Activated CD8-positive, alpha-beta T cell treated with anti-CD3 and anti-CD28 coated beads, Interleukin-2, amount 10 ng/mL, durations not matched to agents 7 days and 5 days (primary cell): Measurements from ENCODE around the gene MTMR2. TPM values are rescaled to one million over a fixed set of nuclear protein-coding genes. Genes with fewer than 3 reads are reported as not detected.
A peak's percentile ranks its signal among the peaks of the same experiment; 100 is the strongest.

ENCODE experiments used
- ATAC-seq: fragments of 150-1000 bp; cut with Tn5 transposase; one replicate; pipeline ENCODE4 v1.10.0; 2021; ENCODE audit warnings: moderate library complexity
- CTCF ChIA-PET: fragments of 350-600 bp; sonication (Branson Sonifier 250); formaldehyde crosslinking; loops from one replicate; lab custom pipeline; 2021; ENCODE audit warnings: antibody characterized with exemption; lab: Charles Lee
- POLR2A ChIA-PET: fragments of 350-600 bp; sonication (Branson Sonifier 250); formaldehyde crosslinking; loops from one replicate; lab custom pipeline; 2021; ENCODE audit warnings: antibody characterized with exemption; lab: Charles Lee
- DNase-seq: peaks from one replicate; pipeline ENCODE4 v3.0.0-alpha.2; 2020
- H3K27ac Mint-ChIP-seq: one replicate; pipeline ENCODE4 v1.8.0; 2021; ENCODE audit warnings: mild to moderate bottlenecking, mixed read lengths
- H3K27me3 Mint-ChIP-seq: one replicate; pipeline ENCODE4 v1.8.0; 2021; ENCODE audit warnings: low read depth, mixed read lengths
- H3K36me3 Mint-ChIP-seq: one replicate; pipeline ENCODE4 v1.8.0; 2021; ENCODE audit warnings: low read depth, mixed read lengths
- H3K4me1 Mint-ChIP-seq: one replicate; pipeline ENCODE4 v1.8.0; 2021; ENCODE audit warnings: low read depth, mixed read lengths
- H3K4me3 Mint-ChIP-seq: one replicate; pipeline ENCODE4 v1.8.0; 2021; ENCODE audit warnings: mild to moderate bottlenecking, mixed read lengths
- H3K9me3 Mint-ChIP-seq: one replicate; pipeline ENCODE4 v1.8.0; 2022; ENCODE audit warnings: mixed read lengths; ENCODE audit not compliant: insufficient read depth
- total RNA-seq, 2 experiments: library from RNA; stranded (reverse); gene quantifications; one replicate each; pipeline ENCODE4 v1.2.3, GENCODE V29; 2021

Gene MTMR2
- total RNA-seq, 2 experiments from 2014 or later, result 27.9 to 29.5 TPM

GRCh38 chr11:95805869-95806268 is 118.0 kb downstream of the MTMR2 start:
- ChIA-PET CTCF (no interaction called here), POLR2A (interaction anchor here (0.7 kb wide), 1 partner anchor 15 kb away, joined by 3 read pairs; the partner anchor contains the start of gene CEP57)
- Mint-ChIP-seq H3K36me3 (peaks cover 68% of the 10 kb centered on the region), H3K4me1 (no peaks in the 10 kb centered on the region), H3K27ac (no peak overlapping the region), H3K27me3 (no peaks in the 10 kb centered on the region), H3K4me3 (no peak overlapping the region), H3K9me3 (no peaks in the 10 kb centered on the region)
- DNase-seq (no peak), ATAC-seq (no peak)

- H3K27me3 Mint-ChIP-seq, result no peaks in the 10 kb centered on the region
- CTCF ChIA-PET, result interaction anchor here (1.0 to 2.6 kb wide), 2 partner anchors 10 to 13 kb away, joined by 3 to 13 read pairs; partner anchors contain the start of genes CEP57 and FAM76B
- H3K27ac Mint-ChIP-seq, result no peak overlapping the region
- DNase-seq (no peak), ATAC-seq (no peak)
- peaks cover 68% of the 10 kb centered on the region for H3K36me3 Mint-ChIP-seq
- H3K4me1 Mint-ChIP-seq, result no peaks in the 10 kb centered on the region
- H3K9me3 Mint-ChIP-seq, result no peaks in the 10 kb centered on the region
- no peak overlapping the region for H3K4me3 Mint-ChIP-seq
- POLR2A ChIA-PET, result no interaction called here
Measured at GRCh38 chr11:95803973-95804372, 119.9 kb downstream of the MTMR2 start.

- no peak overlapping the region for H3K4me3 Mint-ChIP-seq
- ChIA-PET CTCF (interaction anchor here (2.6 kb wide), 1 partner anchor 12 kb away, joined by 13 read pairs; the partner anchor contains the start of genes CEP57 and FAM76B), POLR2A (interaction anchor here (0.7 kb wide), 1 partner anchor 12 kb away, joined by 3 read pairs; the partner anchor contains the start of gene CEP57)
- H3K27me3 Mint-ChIP-seq, result no peaks in the 10 kb centered on the region
- no peaks in the 10 kb centered on the region for H3K9me3 Mint-ChIP-seq
- H3K36me3 Mint-ChIP-seq, result peaks cover 60% of the 10 kb centered on the region
- ATAC-seq (no peak), DNase-seq (no peak)
- peaks cover 3% of the 10 kb centered on the region for H3K4me1 Mint-ChIP-seq
- H3K27ac Mint-ChIP-seq, result no peak overlapping the region
Measured at GRCh38 chr11:95802806-95803205, 121.1 kb downstream of the MTMR2 start.

- Mint-ChIP-seq H3K36me3 (peaks cover 44% of the 10 kb centered on the region), H3K9me3 (no peaks in the 10 kb centered on the region), H3K27me3 (no peaks in the 10 kb centered on the region), H3K4me1 (peaks cover 10% of the 10 kb centered on the region), H3K4me3 (no peak overlapping the region), H3K27ac (no peak overlapping the region)
- ATAC-seq (no peak), DNase-seq (no peak)
- ChIA-PET CTCF (interaction anchor here (0.8 to 1.1 kb wide), 2 partner anchors 10 to 542 kb away, joined by 3 read pairs; partner anchors contain the start of genes CEP57 and MAML2), POLR2A (interaction anchor here (3.0 kb wide), 1 partner anchor 10 kb away, joined by 17 read pairs; the partner anchor contains the start of genes CEP57 and FAM76B)
Measured at GRCh38 chr11:95800438-95800837, 123.5 kb downstream of the MTMR2 start.

GRCh38 chr11:95799546-95799945 is 124.4 kb downstream of the MTMR2 start:
- peaks cover 42% of the 10 kb centered on the region for H3K36me3 Mint-ChIP-seq
- ChIA-PET POLR2A (interaction anchor here (3.0 kb wide), 1 partner anchor 9 kb away, joined by 17 read pairs; the partner anchor contains the start of genes CEP57 and FAM76B), CTCF (interaction anchor here (0.8 to 1.1 kb wide), 3 partner anchors 8 to 543 kb away, joined by 3 to 4 read pairs (median 3); partner anchors contain the start of genes CEP57 and MAML2)
- peaks cover 10% of the 10 kb centered on the region for H3K4me1 Mint-ChIP-seq
- no peaks in the 10 kb centered on the region for H3K27me3 Mint-ChIP-seq
- H3K4me3 Mint-ChIP-seq, result no peak overlapping the region
- no peak for DNase-seq
- ATAC-seq, result no peak
- H3K9me3 Mint-ChIP-seq, result no peaks in the 10 kb centered on the region
- H3K27ac Mint-ChIP-seq, result no peak overlapping the region

GRCh38 chr11:95796501-95796900 is 127.4 kb downstream of the MTMR2 start:
- ATAC-seq (no peak), DNase-seq (no peak)
- ChIA-PET CTCF (interaction anchor here (1.7 to 2.8 kb wide), 2 partner anchors 40 to 598 kb away, joined by 3 to 10 read pairs; no protein-coding TSS in a partner anchor), POLR2A (no interaction called here)
- Mint-ChIP-seq H3K9me3 (no peaks in the 10 kb centered on the region), H3K4me1 (peaks cover 36% of the 10 kb centered on the region), H3K4me3 (no peak overlapping the region), H3K27me3 (no peaks in the 10 kb centered on the region), H3K27ac (no peak overlapping the region), H3K36me3 (peaks cover 43% of the 10 kb centered on the region)

- ATAC-seq (no peak), DNase-seq (no peak)
- H3K4me3 Mint-ChIP-seq, result no peak overlapping the region
- CTCF ChIA-PET, result interaction anchor here (1.7 to 2.8 kb wide), 2 partner anchors 40 to 598 kb away, joined by 3 to 10 read pairs; no protein-coding TSS in a partner anchor
- H3K27me3 Mint-ChIP-seq, result no peaks in the 10 kb centered on the region
- H3K9me3 Mint-ChIP-seq, result no peaks in the 10 kb centered on the region
- no peak overlapping the region for H3K27ac Mint-ChIP-seq
- peaks cover 37% of the 10 kb centered on the region for H3K4me1 Mint-ChIP-seq
- POLR2A ChIA-PET, result no interaction called here
- H3K36me3 Mint-ChIP-seq, result peaks cover 42% of the 10 kb centered on the region
Measured at GRCh38 chr11:95795627-95796295, 128.1 kb downstream of the MTMR2 start.

GRCh38 chr11:95794086-95794485 is 129.8 kb downstream of the MTMR2 start:
- no peaks in the 10 kb centered on the region for H3K9me3 Mint-ChIP-seq
- H3K27ac Mint-ChIP-seq, result no peak overlapping the region
- POLR2A ChIA-PET, result no interaction called here
- H3K4me1 Mint-ChIP-seq, result peaks cover 37% of the 10 kb centered on the region
- H3K27me3 Mint-ChIP-seq, result no peaks in the 10 kb centered on the region
- CTCF ChIA-PET, result no interaction called here
- peaks cover 32% of the 10 kb centered on the region for H3K36me3 Mint-ChIP-seq
- no peak for ATAC-seq
- no peak overlapping the region for H3K4me3 Mint-ChIP-seq
- no peak for DNase-seq

- peaks cover 38% of the 10 kb centered on the region for H3K4me1 Mint-ChIP-seq
- CTCF ChIA-PET, result interaction anchor here (0.7 to 2.1 kb wide), 3 partner anchors 545 to 601 kb away, joined by 3 to 5 read pairs (median 3); partner anchors contain the start of genes CCDC82 and JRKL
- peak overlapping the region; percentile 37 for H3K4me3 Mint-ChIP-seq
- H3K27me3 Mint-ChIP-seq, result no peaks in the 10 kb centered on the region
- H3K27ac Mint-ChIP-seq, result no peak overlapping the region
- ATAC-seq (no peak), DNase-seq (no peak)
- POLR2A ChIA-PET, result interaction anchor here (0.6 to 5.0 kb wide), 2 partner anchors 549 to 563 kb away, joined by 3 to 29 read pairs; partner anchors contain the start of gene MAML2
- peaks cover 39% of the 10 kb centered on the region for H3K36me3 Mint-ChIP-seq
- H3K9me3 Mint-ChIP-seq, result no peaks in the 10 kb centered on the region
Measured at GRCh38 chr11:95793116-95793515, 130.8 kb downstream of the MTMR2 start.

- H3K4me3 Mint-ChIP-seq, result peak overlapping the region; percentile 37
- no peaks in the 10 kb centered on the region for H3K9me3 Mint-ChIP-seq
- peaks cover 43% of the 10 kb centered on the region for H3K36me3 Mint-ChIP-seq
- ATAC-seq (no peak), DNase-seq (no peak)
- no peak overlapping the region for H3K27ac Mint-ChIP-seq
- peaks cover 42% of the 10 kb centered on the region for H3K4me1 Mint-ChIP-seq
- ChIA-PET POLR2A (interaction anchor here (0.6 to 5.0 kb wide), 2 partner anchors 550 to 562 kb away, joined by 3 to 29 read pairs; partner anchors contain the start of gene MAML2), CTCF (interaction anchor here (0.7 to 2.1 kb wide), 3 partner anchors 545 to 601 kb away, joined by 3 to 5 read pairs (median 3); partner anchors contain the start of genes CCDC82 and JRKL)
- H3K27me3 Mint-ChIP-seq, result no peaks in the 10 kb centered on the region
Measured at GRCh38 chr11:95792700-95793099, 131.2 kb downstream of the MTMR2 start.

- Mint-ChIP-seq H3K4me3 (peak overlapping the region; percentile 99), H3K27me3 (no peaks in the 10 kb centered on the region), H3K4me1 (peaks cover 46% of the 10 kb centered on the region), H3K27ac (peak overlapping the region; percentile 100), H3K36me3 (peaks cover 46% of the 10 kb centered on the region), H3K9me3 (no peaks in the 10 kb centered on the region)
- ChIA-PET CTCF (interaction anchor here (1.0 to 5.8 kb wide), 8 partner anchors 7 to 639 kb away, joined by 3 to 64 read pairs (median 5); partner anchors contain the start of genes CCDC82, JRKL and MAML2), POLR2A (interaction anchor here (1.5 to 5.0 kb wide), 3 partner anchors 550 to 708 kb away, joined by 3 to 42 read pairs (median 29); partner anchors contain the start of genes CCDC82, JRKL and MAML2)
- no peak for ATAC-seq
- DNase-seq, result no peak
Measured at GRCh38 chr11:95792200-95792599, 131.7 kb downstream of the MTMR2 start.
